RPMI8226 (cell line): Measurements from ENCODE around the gene TAP2.

ENCODE experiments used
- DNase-seq: peaks from one replicate; pipeline ENCODE4 v3.0.0-alpha.2; 2015

Gene TAP2

GRCh38 chr6:32853541-32854375 is 15.2 kb upstream of the TAP2 start, which contains the start of the genes PSMB9 and TAP1:
TSS of gene PSMB9 (plus strand) at chr6:32854192. CDS start at chr6:32854230, 38 bp downstream.
TSS of gene TAP1 (minus strand) at chr6:32853704. CDS start at chr6:32853636, 68 bp downstream.
- peak; percentile 94 for DNase-seq

- DNase-seq = peak; percentile 55
Observed at GRCh38 chr6:32852844-32853540, 14.5 kb upstream of the TAP2 start.

GRCh38 chr6:32852018-32852843 is 13.7 kb upstream of the TAP2 start:
- DNase-seq = no peak

GRCh38 chr6:32851025-32851424 is 12.5 kb upstream of the TAP2 start:
- no peak for DNase-seq

- DNase-seq = no peak
Observed at GRCh38 chr6:32849126-32849525, 10.6 kb upstream of the TAP2 start.

GRCh38 chr6:32847795-32848194 is 9.3 kb upstream of the TAP2 start:
- no peak for DNase-seq

- DNase-seq = no peak
Observed at GRCh38 chr6:32847004-32847403, 8.5 kb upstream of the TAP2 start.

- peak; percentile 52 for DNase-seq
Observed at GRCh38 chr6:32845384-32845884, 6.9 kb upstream of the TAP2 start.

GRCh38 chr6:32844839-32845383 is 6.4 kb upstream of the TAP2 start:
- DNase-seq = peak; percentile 6

- peak; percentile 98 for DNase-seq
Observed at GRCh38 chr6:32843979-32844838, 5.7 kb upstream of the TAP2 start, which contains the start of gene PSMB8. TSS of gene PSMB8 (minus strand) at chr6:32844047. CDS start at chr6:32843996, 51 bp downstream.

GRCh38 chr6:32843331-32843978 is 4.9 kb upstream of the TAP2 start:
- DNase-seq = peak; percentile 15

- DNase-seq = no peak
Observed at GRCh38 chr6:32842690-32843089, 4.2 kb upstream of the TAP2 start.

- DNase-seq = no peak
Observed at GRCh38 chr6:32842021-32842650, 3.6 kb upstream of the TAP2 start.

- no peak for DNase-seq
Observed at GRCh38 chr6:32840604-32841246, 2.2 kb upstream of the TAP2 start.

- DNase-seq = no peak
Observed at GRCh38 chr6:32839356-32839755, 817 bp upstream of the TAP2 start.

- peak; percentile 9 for DNase-seq
Observed at GRCh38 chr6:32837651-32838113, 857 bp downstream of the TAP2 start.

- no peak for DNase-seq
Observed at GRCh38 chr6:32836873-32837272, 1.7 kb downstream of the TAP2 start.

GRCh38 chr6:32835167-32835893 is 3.2 kb downstream of the TAP2 start:
- no peak for DNase-seq

GRCh38 chr6:32833664-32834063 is 4.9 kb downstream of the TAP2 start:
- no peak for DNase-seq
